GM19238 (cell line): ENCODE data around the gene ABCC10.
"Not testable (repeated sequence)": the region's sequence is repeated elsewhere in the genome, so short reads cannot be mapped to it uniquely, and the experiment has no call there.

Experiments
- DNase-seq: peaks from one replicate; pipeline ENCODE4 v3.0.0; 2011; ENCODE audit warnings: low spot score; ENCODE audit not compliant: insufficient read length

The ABCC10 gene

DNA sequence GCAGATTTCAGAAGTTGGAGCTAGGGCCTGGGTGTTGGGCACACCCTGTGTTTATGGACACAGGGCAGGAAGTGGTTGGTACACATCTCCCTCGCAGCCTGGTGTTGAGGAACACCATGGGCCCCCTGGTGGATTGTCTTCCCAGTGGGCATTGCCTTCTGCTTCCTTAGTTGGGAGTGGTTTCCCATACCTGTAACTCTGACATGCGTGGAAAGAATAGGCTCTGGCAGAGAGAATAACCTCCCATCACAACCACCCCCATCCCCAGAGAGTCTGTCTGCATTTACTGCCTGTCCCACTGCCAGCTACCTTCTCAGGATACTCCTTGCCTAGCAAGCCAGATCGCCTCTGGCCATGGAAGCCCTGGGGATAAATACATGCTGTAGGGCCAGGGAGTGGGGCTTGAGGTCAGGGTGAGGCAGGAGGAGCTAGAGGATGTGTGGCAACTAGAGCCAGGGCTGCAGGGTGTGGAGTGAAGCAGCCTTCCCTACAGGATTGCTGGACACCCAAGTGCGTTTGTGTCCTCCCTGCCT is 68.1 kb downstream of the ABCC10 start:
- DNase-seq, result no peak

DNA sequence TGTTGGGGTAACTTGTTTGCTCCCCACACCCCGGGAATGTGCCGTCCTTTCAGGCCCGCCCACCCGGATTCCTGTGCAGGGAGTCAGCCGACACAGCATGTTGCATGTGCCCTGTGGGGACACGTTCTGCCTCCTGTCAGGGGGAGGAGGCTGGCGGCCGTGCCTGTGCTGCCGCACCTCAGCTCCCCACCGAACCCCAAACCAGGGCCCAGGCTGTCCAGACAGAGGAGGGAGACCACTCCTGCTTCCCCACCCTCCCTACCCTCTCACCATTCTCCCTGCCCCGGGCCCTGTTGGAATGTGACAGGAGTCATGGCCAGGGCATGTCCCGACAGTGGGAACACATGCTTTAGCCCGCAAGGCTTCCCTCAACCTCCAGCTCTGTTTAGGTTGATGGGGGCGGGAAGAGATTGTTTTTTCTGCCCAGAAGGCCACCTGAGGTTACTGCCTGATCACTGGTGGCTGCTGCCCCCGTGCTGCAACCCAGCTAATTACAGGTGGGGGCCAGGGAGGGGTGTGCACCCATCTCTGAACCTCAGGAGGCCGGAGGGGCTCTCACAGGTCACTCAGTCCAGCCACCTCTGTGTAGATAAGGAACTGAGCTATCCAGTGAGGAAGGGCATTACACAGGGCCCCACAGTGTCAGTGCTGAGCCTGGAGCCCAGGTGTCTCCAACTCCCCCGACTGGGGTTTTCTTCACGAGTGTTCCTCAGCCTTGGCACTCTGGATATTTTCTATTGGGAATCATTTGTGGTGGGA is 69.2 kb downstream of the ABCC10 start:
- DNase-seq, result no peak

DNA sequence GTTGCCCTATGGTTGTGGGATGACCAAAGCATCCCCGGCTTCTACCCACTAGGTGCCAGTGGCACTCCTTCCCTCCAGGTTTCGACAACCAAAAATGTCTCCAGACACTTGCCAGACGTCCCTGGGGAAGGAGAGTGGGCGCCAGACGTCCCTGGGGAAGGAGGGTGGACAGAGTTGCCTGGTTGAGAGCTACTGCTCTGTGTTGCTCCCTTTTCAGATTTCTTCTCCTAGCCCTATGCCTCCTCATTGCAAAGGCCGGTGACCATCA is 69.7 kb downstream of the ABCC10 start:
- no peak for DNase-seq

DNA sequence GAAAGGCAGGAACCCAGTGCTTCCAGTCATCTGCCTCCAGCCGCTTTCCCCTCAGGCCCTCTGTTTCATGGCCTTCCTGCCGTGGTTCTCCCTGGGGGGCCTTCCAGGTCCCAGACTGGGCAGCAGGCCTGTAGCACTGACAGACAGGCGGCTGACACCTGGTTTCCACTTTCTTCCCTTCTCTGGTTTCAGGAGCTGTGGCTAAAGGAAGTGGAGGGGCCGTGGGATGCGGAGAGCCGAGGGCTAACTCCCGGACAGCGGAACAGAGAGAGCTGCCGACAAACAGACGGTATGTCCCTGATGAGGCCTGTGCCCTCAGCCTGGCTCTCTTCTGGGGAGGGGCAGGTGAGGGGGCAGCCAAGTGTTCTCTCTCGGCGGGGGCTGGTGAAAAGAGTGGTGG is 70.3 kb downstream of the ABCC10 start:
- DNase-seq, result no peak

DNA sequence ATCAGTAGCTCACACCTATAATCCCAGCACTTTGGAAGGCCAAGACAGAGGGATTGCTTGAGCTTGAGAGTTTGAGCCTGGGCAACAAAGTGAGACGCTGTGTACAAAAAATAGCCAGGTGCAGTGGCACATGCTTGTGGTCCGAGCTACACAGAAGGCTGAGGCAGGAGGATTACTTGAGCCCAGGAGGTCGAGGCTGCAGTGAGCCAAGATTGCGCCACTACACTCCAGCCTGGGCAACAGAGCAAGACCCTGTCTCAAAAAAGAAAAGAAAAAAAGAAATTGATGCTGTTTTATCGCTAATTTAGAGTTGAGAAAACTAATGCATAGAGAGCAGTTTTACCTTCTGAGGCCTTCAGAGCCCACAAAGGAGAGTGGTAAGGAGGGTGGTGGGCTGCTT is 71.0 kb downstream of the ABCC10 start:
- DNase-seq, result not testable (repeated sequence)

DNA sequence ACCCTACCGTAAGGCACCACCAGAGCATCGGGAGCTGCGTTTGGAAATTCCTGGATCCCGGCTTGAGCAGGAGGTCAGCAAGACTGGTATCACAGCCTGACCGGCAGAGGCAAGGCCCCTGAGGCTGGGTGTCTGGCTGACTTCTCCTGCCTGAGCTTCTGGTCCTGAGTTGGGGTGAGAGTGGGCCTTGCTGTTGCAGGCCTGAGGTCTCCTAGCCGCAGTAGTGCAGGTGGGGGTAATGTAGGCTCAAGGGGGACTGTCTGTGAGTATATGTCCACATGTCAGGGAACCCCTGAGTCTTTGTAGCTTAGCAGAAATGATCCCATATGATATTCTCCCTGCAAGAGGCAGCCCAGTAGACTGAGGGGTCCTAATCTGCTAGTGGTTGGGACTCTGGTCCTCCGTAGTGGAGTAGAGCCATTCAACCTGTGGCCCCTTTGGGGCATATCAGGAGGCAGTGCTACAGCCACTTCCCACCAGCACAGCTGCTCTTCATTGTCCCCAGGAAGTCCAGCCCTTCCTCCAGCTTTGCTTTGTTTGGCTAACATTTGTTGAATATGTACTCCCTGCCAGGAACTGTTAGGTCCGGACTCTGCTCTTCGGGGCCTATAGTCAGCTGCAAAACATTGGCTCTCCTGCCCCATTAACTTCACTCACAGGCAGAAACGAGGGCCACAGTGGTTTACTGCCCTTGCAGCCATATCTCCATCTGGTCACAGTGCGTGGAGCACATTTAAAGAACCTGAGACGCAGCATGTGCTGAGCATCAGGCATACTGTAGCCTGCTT is 71.9 kb downstream of the ABCC10 start:
- DNase-seq, result no peak
